BE2C (cell line): ENCODE results near the gene RPS6KA2.

Source experiments
- DNase-seq: peaks from one replicate; pipeline ENCODE4 v3.0.0-alpha.2; 2020
- H3K27me3 ChIP-seq: fragments of 250-450 bp; sonication (Bioruptor Pico); 2 replicates; pipeline ENCODE4 v1.5.1; 2020; ENCODE audit warnings: mild to moderate bottlenecking
- H3K36me3 ChIP-seq: fragments of 250-450 bp; sonication (Bioruptor Pico); 2 replicates; pipeline ENCODE4 v1.5.1; 2020; ENCODE audit warnings: mild to moderate bottlenecking
- H3K4me1 ChIP-seq: fragments of 250-450 bp; sonication (Bioruptor Pico); 2 replicates; pipeline ENCODE4 v1.5.1; 2020
- H3K4me3 ChIP-seq: 2 replicates; pipeline ENCODE4 v1.5.1; 2011; ENCODE audit warnings: low read depth, low read length
- H3K9me3 ChIP-seq: fragments of 250-450 bp; sonication (Bioruptor Pico); 2 replicates; pipeline ENCODE4 v1.5.1; 2020
- CTCF ChIP-seq: IDR thresholded peaks from 2 replicates; pipeline ENCODE4 v1.5.1; 2012; ENCODE audit warnings: mild to moderate bottlenecking, low read depth, low read length

The RPS6KA2 gene

DNA sequence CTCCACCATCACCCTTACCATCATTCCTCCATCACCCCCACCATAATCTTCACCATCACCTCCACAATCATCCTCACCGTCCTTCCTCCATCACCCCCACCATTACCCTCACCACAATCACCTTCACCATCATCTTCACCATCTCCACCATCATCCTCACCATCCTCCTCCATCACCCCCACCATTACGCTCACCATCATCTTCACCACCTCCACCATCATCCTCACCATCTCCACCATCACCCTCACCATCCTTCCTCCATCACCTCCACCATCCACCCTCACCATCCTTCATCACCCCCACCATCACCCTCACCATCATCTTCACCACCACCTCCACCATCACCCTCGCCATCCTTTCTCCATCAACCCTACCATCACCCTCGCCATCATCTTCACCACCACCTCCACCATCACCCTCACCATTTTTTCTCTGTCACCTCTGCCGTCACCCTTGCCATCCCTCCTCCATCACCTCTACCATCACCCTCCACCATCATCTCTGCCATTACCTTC, 211.2 kb downstream of the RPS6KA2 start:
- no peaks in the 10 kb centered on the region for H3K27me3 ChIP-seq
- peaks cover 9% of the 10 kb centered on the region for H3K36me3 ChIP-seq
- H3K9me3 ChIP-seq: no peaks in the 10 kb centered on the region
- no peak overlapping the region for H3K4me3 ChIP-seq
- no peak for DNase-seq
- no peak for TF ChIP-seq CTCF
- H3K4me1 ChIP-seq: no peaks in the 10 kb centered on the region

GRCh38 chr6:166415306-166415705, 211.7 kb downstream of the RPS6KA2 start:
- Histone ChIP-seq H3K36me3 (peaks cover 9% of the 10 kb centered on the region), H3K27me3 (no peaks in the 10 kb centered on the region), H3K4me3 (no peak overlapping the region), H3K4me1 (no peaks in the 10 kb centered on the region), H3K9me3 (no peaks in the 10 kb centered on the region)
- DNase-seq: no peak
- no peak for TF ChIP-seq CTCF

- no peak for DNase-seq
- Histone ChIP-seq H3K36me3 (no peaks in the 10 kb centered on the region; the same call in 1 of the 2 replicates), H3K4me3 (no peak overlapping the region), H3K4me1 (no peaks in the 10 kb centered on the region), H3K9me3 (no peaks in the 10 kb centered on the region), H3K27me3 (no peaks in the 10 kb centered on the region)
- TF ChIP-seq CTCF: no peak
Measured at GRCh38 chr6:166413491-166413951, 213.5 kb downstream of the RPS6KA2 start.

GRCh38 chr6:166412911-166413384, 214.1 kb downstream of the RPS6KA2 start:
- no peaks in the 10 kb centered on the region for H3K9me3 ChIP-seq
- peak; percentile 8; the same call in 1 of the 2 replicates for TF ChIP-seq CTCF
- H3K4me1 ChIP-seq: no peaks in the 10 kb centered on the region
- H3K36me3 ChIP-seq: no peaks in the 10 kb centered on the region; the same call in 1 of the 2 replicates
- DNase-seq: peak; percentile 39
- H3K27me3 ChIP-seq: no peaks in the 10 kb centered on the region
- H3K4me3 ChIP-seq: no peak overlapping the region

DNA sequence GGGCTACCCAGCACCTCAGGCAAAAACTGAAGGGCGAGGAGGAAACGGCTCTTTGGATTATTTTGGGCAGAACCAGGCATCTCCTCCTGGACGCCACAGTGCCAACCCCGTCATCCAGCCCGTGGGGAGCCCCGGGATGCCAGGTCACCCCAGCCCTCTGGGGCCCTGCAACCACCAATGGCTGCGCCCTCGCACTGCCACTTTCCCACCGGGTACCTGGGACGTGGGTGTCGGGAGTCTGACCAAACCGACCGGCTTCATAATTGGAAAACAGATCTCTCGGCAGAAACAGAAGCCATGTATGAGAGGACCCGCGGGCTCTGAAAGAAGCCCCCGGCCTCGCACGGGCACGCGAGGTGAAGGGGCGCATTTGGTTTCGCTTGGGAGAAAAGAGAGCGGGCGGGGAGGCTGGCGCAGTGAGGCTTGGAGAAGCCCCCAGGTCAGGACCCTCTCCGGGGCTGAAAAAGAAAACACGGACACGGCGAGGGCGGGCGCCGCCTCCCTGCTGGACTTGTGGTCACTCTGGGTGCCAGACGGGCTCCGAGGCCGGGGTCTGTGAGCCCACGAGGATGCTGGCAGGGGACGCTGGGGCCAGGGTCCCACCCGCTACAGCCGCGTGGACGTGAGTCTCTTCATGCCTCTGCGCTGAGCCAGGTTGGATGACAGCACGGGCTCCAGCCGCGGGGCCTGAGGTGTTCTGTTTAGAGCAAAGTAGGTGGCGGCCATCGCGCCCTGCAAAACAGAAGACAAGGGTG, 214.7 kb downstream of the RPS6KA2 start:
- Histone ChIP-seq H3K36me3 (no peaks in the 10 kb centered on the region; the same call in 1 of the 2 replicates), H3K4me3 (no peak overlapping the region), H3K4me1 (no peaks in the 10 kb centered on the region), H3K27me3 (no peaks in the 10 kb centered on the region), H3K9me3 (no peaks in the 10 kb centered on the region)
- no peak for DNase-seq
- no peak for TF ChIP-seq CTCF

GRCh38 chr6:166411721-166412151, 215.3 kb downstream of the RPS6KA2 start:
- DNase-seq: no peak
- Histone ChIP-seq H3K27me3 (no peaks in the 10 kb centered on the region), H3K4me3 (no peak overlapping the region), H3K9me3 (no peaks in the 10 kb centered on the region), H3K36me3 (no peaks in the 10 kb centered on the region; the same call in 1 of the 2 replicates), H3K4me1 (no peaks in the 10 kb centered on the region)
- no peak for TF ChIP-seq CTCF
